TTC549 (cell line): ENCODE data around the gene LYPD5.

Experiments
- FAIRE-seq: peaks from 2 replicates; lab custom pipeline; 2012; peaks lifted over from hg19 to GRCh38; lab: Jason Lieb, UNC

Gene LYPD5

GRCh38 chr19:43751466-43752220 lies 50.6 kb downstream of the LYPD5 start:
- no peak for FAIRE-seq

GRCh38 chr19:43749898-43750297 lies 52.3 kb downstream of the LYPD5 start:
- FAIRE-seq = no peak

- no peak for FAIRE-seq
Observed at GRCh38 chr19:43749152-43749551, 53.1 kb downstream of the LYPD5 start.

GRCh38 chr19:43748685-43749084 lies 53.6 kb downstream of the LYPD5 start:
- no peak for FAIRE-seq

GRCh38 chr19:43748205-43748594 lies 54.0 kb downstream of the LYPD5 start:
- FAIRE-seq = no peak

GRCh38 chr19:43747557-43748204 lies 54.6 kb downstream of the LYPD5 start:
- no peak for FAIRE-seq
